GM12878 (cell line): ENCODE data around the gene ESRRG.

ENCODE experiments used
- CEBPB ChIP-seq, 2 experiments: fragments of 150-350 bp in 1 of 2; IDR thresholded peaks; 2 replicates each; pipeline ENCODE4 v1.6.1; 2012 to 2014; ENCODE audit warnings: low read depth in 2 of 2, low read length in 2 of 2, borderline replicate concordance in 1 of 2, inconsistent platforms in 1 of 2
- EP300 ChIP-seq, 2 experiments: fragments of 150-350 bp in 1 of 2; IDR thresholded peaks; 2 replicates each; pipeline ENCODE4 v1.6.1; 2011 to 2012; ENCODE audit warnings: low read depth in 2 of 2, low read length in 2 of 2, borderline replicate concordance in 1 of 2, improper control_type of control experiment in 1 of 2, inconsistent platforms in 1 of 2; ENCODE audit not compliant: control insufficient read depth in 1 of 2
- EZH2 ChIP-seq: IDR thresholded peaks from 2 replicates; pipeline ENCODE4 v1.6.1; 2012; ENCODE audit warnings: low read depth, mild to moderate bottlenecking, control low read depth, inconsistent platforms, low read length, borderline replicate concordance; ENCODE audit not compliant: control insufficient read depth
- FOS ChIP-seq: IDR thresholded peaks from 3 replicates; pipeline ENCODE4 v1.6.1; 2011; ENCODE audit warnings: borderline replicate concordance; ENCODE audit not compliant: insufficient read length; ENCODE audit errors: extremely low read depth
- FOXK2 ChIP-seq: fragments of 450-650 bp; IDR thresholded peaks from 2 replicates; pipeline ENCODE4 v1.6.1; 2017; ENCODE audit warnings: mild to moderate bottlenecking, moderate library complexity
- KAT2A ChIP-seq: conservative IDR thresholded peaks from 2 replicates; pipeline ENCODE4 v1.6.1; 2011; ENCODE audit warnings: low read depth, low read length; ENCODE audit not compliant: control insufficient read depth
- POLR2A ChIP-seq: IDR thresholded peaks from 2 replicates; pipeline ENCODE4 v1.6.1; 2011; ENCODE audit warnings: low read depth, mild to moderate bottlenecking, low read length
- RFX5 ChIP-seq: IDR thresholded peaks from 2 replicates; pipeline ENCODE4 v1.6.1; 2011; ENCODE audit warnings: low read depth, low read length, improper control_type of control experiment
- TAF1 ChIP-seq: IDR thresholded peaks from 2 replicates; pipeline ENCODE4 v1.6.1; 2011; ENCODE audit warnings: mild to moderate bottlenecking, low read depth, low read length, borderline replicate concordance
- ZNF274 ChIP-seq: IDR thresholded peaks from one replicate; pipeline ENCODE4 v1.8.0; 2011; ENCODE audit not compliant: insufficient read length, insufficient read depth
- ZNF687 ChIP-seq: fragments of 450-650 bp; IDR thresholded peaks from 2 replicates; pipeline ENCODE4 v1.6.1; 2017; ENCODE audit warnings: mild to moderate bottlenecking, moderate library complexity
- ZSCAN29 ChIP-seq: fragments of 450-650 bp; IDR thresholded peaks from 2 replicates; pipeline ENCODE4 v1.6.1; 2017; ENCODE audit warnings: mild to moderate bottlenecking, moderate library complexity
- TF ChIP-seq, protein P1 (sequence below): IDR thresholded peaks from 2 replicates; pipeline ENCODE4 v1.6.1; 2012; ENCODE audit warnings: mild to moderate bottlenecking, low read depth, low read length
- TF ChIP-seq, protein P2 (sequence below), 3 experiments: IDR thresholded peaks in 2 of 3; conservative IDR thresholded peaks in 1 of 3; 2 replicates each; pipeline ENCODE4 v1.5.1; 2011; ENCODE audit warnings: low read depth in 3 of 3, low read length in 3 of 3, mild to moderate bottlenecking in 3 of 3, control low read depth in 2 of 3, moderate library complexity in 2 of 3, inconsistent platforms in 1 of 3, mixed read lengths in 1 of 3; ENCODE audit not compliant: control insufficient read depth in 2 of 3, insufficient read depth in 1 of 3; ENCODE audit errors: extremely low read depth in 1 of 3

DNA sequence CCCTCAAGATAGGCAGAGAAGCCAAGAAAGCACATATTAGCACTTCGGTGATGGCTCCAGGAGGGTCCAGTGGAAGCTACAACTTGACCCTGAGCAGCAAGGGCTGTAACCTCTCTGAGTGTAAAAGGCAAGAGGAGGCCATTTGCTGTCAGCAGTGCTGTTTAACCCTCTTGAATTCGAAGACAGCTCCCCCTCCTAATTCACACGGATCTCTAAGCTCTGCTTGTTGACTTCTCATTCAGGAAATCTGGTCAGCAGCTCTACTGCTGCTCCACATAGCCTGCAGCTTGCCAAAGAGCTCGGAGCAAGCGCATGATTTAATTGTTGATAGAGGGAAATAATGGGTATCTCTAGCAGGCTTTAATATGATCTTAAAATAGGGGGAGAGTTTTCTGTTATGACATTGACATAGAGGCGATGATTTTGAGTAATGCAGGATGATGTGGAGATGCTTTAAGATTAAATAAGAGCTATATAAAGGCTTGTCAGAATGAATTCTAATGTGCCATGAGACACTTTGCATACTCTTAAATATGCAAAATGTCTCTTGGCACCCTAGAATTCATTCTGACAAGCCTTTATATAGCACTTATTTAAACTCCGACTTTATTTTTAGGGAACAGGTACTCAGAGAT, 220.6 kb downstream of the ESRRG start:
- TF ChIP-seq POLR2A = no peak
- TF ChIP-seq ZNF274 = no peak
- TF ChIP-seq ZSCAN29 = no peak
- TF ChIP-seq, protein P1, sequence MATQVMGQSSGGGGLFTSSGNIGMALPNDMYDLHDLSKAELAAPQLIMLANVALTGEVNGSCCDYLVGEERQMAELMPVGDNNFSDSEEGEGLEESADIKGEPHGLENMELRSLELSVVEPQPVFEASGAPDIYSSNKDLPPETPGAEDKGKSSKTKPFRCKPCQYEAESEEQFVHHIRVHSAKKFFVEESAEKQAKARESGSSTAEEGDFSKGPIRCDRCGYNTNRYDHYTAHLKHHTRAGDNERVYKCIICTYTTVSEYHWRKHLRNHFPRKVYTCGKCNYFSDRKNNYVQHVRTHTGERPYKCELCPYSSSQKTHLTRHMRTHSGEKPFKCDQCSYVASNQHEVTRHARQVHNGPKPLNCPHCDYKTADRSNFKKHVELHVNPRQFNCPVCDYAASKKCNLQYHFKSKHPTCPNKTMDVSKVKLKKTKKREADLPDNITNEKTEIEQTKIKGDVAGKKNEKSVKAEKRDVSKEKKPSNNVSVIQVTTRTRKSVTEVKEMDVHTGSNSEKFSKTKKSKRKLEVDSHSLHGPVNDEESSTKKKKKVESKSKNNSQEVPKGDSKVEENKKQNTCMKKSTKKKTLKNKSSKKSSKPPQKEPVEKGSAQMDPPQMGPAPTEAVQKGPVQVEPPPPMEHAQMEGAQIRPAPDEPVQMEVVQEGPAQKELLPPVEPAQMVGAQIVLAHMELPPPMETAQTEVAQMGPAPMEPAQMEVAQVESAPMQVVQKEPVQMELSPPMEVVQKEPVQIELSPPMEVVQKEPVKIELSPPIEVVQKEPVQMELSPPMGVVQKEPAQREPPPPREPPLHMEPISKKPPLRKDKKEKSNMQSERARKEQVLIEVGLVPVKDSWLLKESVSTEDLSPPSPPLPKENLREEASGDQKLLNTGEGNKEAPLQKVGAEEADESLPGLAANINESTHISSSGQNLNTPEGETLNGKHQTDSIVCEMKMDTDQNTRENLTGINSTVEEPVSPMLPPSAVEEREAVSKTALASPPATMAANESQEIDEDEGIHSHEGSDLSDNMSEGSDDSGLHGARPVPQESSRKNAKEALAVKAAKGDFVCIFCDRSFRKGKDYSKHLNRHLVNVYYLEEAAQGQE = no peak
- no peak for TF ChIP-seq TAF1
- no peak for TF ChIP-seq KAT2A
- no peak for TF ChIP-seq FOXK2
- no peak for TF ChIP-seq FOS
- TF ChIP-seq, protein P2, sequence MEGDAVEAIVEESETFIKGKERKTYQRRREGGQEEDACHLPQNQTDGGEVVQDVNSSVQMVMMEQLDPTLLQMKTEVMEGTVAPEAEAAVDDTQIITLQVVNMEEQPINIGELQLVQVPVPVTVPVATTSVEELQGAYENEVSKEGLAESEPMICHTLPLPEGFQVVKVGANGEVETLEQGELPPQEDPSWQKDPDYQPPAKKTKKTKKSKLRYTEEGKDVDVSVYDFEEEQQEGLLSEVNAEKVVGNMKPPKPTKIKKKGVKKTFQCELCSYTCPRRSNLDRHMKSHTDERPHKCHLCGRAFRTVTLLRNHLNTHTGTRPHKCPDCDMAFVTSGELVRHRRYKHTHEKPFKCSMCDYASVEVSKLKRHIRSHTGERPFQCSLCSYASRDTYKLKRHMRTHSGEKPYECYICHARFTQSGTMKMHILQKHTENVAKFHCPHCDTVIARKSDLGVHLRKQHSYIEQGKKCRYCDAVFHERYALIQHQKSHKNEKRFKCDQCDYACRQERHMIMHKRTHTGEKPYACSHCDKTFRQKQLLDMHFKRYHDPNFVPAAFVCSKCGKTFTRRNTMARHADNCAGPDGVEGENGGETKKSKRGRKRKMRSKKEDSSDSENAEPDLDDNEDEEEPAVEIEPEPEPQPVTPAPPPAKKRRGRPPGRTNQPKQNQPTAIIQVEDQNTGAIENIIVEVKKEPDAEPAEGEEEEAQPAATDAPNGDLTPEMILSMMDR (IDR thresholded peaks at IDR 0.05 in 2 of 3, conservative IDR thresholded peaks at IDR 0.05 in 1 of 3; ENCODE audit: control insufficient read depth in 2 of 3, extremely low read depth in 1 of 3, insufficient read depth in 1 of 3, low read depth in 3 of 3, low read length in 3 of 3) = no peak
- TF ChIP-seq ZNF687 = no peak
- TF ChIP-seq EP300 (IDR thresholded peaks at IDR 0.05; ENCODE audit: borderline replicate concordance in 1 of 2, control insufficient read depth in 1 of 2, low read depth in 2 of 2, low read length in 2 of 2) = no peak
- no peak for TF ChIP-seq CEBPB (IDR thresholded peaks at IDR 0.05; ENCODE audit: borderline replicate concordance in 1 of 2, low read depth in 2 of 2, low read length in 2 of 2)
- no peak for TF ChIP-seq EZH2
- TF ChIP-seq RFX5 = no peak
